ENCODE results near the gene FGD5. TPM values are rescaled to one million over a fixed set of nuclear protein-coding genes. Genes with fewer than 3 reads are reported as not detected.
A peak's percentile ranks its signal among the peaks of the same experiment; 100 is the strongest.

Gene FGD5
- total RNA-seq, 3 donors from 2014 or later, result 7.3 to 28.2 (median 18.7) TPM

- intact Hi-C loops (cut with DNase I; ENCODE audit: low total_unique reads), result no loop called here
- H3K9me3 ChIP-seq, result no peaks in the 10 kb centered on the region
- H3K27ac ChIP-seq, result peak overlapping the region; percentile 52 to 84
- no peak for TF ChIP-seq POLR2AphosphoS5 (IDR thresholded peaks at IDR 0.05)
- no peak for TF ChIP-seq CTCF (IDR thresholded peaks at IDR 0.05)
- TF ChIP-seq POLR2A (IDR thresholded peaks at IDR 0.05), result no peak
- DNase-seq (ENCODE audit: low spot score in 2 of 2), result no peak
- no peaks in the 10 kb centered on the region for H3K36me3 ChIP-seq
- H3K27me3 ChIP-seq, result peaks cover 0 to 22% of the 10 kb centered on the region in 2 donors
- peak overlapping the region; percentile 56 to 84 (median 76) for H3K4me3 ChIP-seq
- no peaks in the 10 kb centered on the region for H3K4me1 ChIP-seq
These were observed 7.7 kb upstream of the FGD5 start for GRCh38 chr3:14810801-14811661.

- no peak for TF ChIP-seq CTCF (IDR thresholded peaks at IDR 0.05)
- TF ChIP-seq POLR2A (IDR thresholded peaks at IDR 0.05), result no peak
- Histone ChIP-seq H3K27me3 (peaks cover 0 to 22% of the 10 kb centered on the region in 2 donors), H3K4me1 (no peaks in the 10 kb centered on the region), H3K36me3 (no peaks in the 10 kb centered on the region), H3K4me3 (peak overlapping the region; percentile 56 to 84 (median 76)), H3K9me3 (no peaks in the 10 kb centered on the region), H3K27ac (peak overlapping the region; percentile 52 to 84)
- intact Hi-C loops (cut with DNase I; ENCODE audit: low total_unique reads), result no loop called here
- DNase-seq (ENCODE audit: low spot score in 2 of 2), result no peak
These were observed 7.1 kb upstream of the FGD5 start for GRCh38 chr3:14811684-14812083.

- H3K4me3 ChIP-seq, result peak overlapping the region; percentile 56 to 84 (median 76)
- intact Hi-C loops (cut with DNase I; ENCODE audit: low total_unique reads), result no loop called here
These were observed 6.5 kb upstream of the FGD5 start for GRCh38 chr3:14812196-14812790.

GRCh38 chr3:14814411-14814871, 4.3 kb upstream of the FGD5 start:
- H3K4me1 ChIP-seq, result no peaks in the 10 kb centered on the region
- no peaks in the 10 kb centered on the region for H3K36me3 ChIP-seq
- intact Hi-C loops (cut with DNase I; ENCODE audit: low total_unique reads), result no loop called here
- H3K27ac ChIP-seq, result peak overlapping the region in 1 of 2 donors; percentile 61
- peaks cover 0 to 13% of the 10 kb centered on the region in 2 donors for H3K27me3 ChIP-seq
- no peak for DNase-seq (ENCODE audit: low spot score in 2 of 2)
- H3K4me3 ChIP-seq, result no peak overlapping the region
- H3K9me3 ChIP-seq, result no peaks in the 10 kb centered on the region
- TF ChIP-seq CTCF (IDR thresholded peaks at IDR 0.05) (no peak), POLR2A (IDR thresholded peaks at IDR 0.05) (no peak), POLR2AphosphoS5 (IDR thresholded peaks at IDR 0.05) (no peak)

More at GRCh38 chr3:14812196-14812790, 6.5 kb upstream of the FGD5 start:
- DNase-seq (ENCODE audit: low spot score in 2 of 2), result no peak
- Histone ChIP-seq H3K9me3 (no peaks in the 10 kb centered on the region), H3K27me3 (peaks cover 0 to 22% of the 10 kb centered on the region in 2 donors), H3K36me3 (no peaks in the 10 kb centered on the region), H3K27ac (peak overlapping the region in 1 of 2 donors; percentile 84), H3K4me1 (no peaks in the 10 kb centered on the region)
- no peak for TF ChIP-seq POLR2AphosphoS5 (IDR thresholded peaks at IDR 0.05)
- TF ChIP-seq CTCF (IDR thresholded peaks at IDR 0.05), result no peak
- no peak for TF ChIP-seq POLR2A (IDR thresholded peaks at IDR 0.05)

- DNase-seq (ENCODE audit: low spot score in 2 of 2), result no peak
- intact Hi-C loops (cut with DNase I; ENCODE audit: low total_unique reads), result no loop called here
- Histone ChIP-seq H3K9me3 (no peaks in the 10 kb centered on the region), H3K4me1 (no peaks in the 10 kb centered on the region), H3K27ac (no peak overlapping the region), H3K36me3 (no peaks in the 10 kb centered on the region), H3K27me3 (peaks cover 0 to under 1% of the 10 kb centered on the region in 2 donors), H3K4me3 (no peak overlapping the region)
- TF ChIP-seq POLR2A (IDR thresholded peaks at IDR 0.05) (no peak), POLR2AphosphoS5 (IDR thresholded peaks at IDR 0.05) (no peak), CTCF (IDR thresholded peaks at IDR 0.05) (no peak)
These were observed 2.4 kb upstream of the FGD5 start for GRCh38 chr3:14816359-14816758.
